Stimulated activated CD4-positive, alpha-beta T cell treated with anti-CD3 and anti-CD28 coated beads, Interleukin-15, amount 100 ng/mL, for 48 hours (primary cell): ENCODE measurements around the gene KRTAP19-6.
"Not testable (repeated sequence)": the region's sequence is repeated elsewhere in the genome, so short reads cannot be mapped to it uniquely, and the experiment has no call there.

Experiments used
- DNase-seq, 2 donors: peaks; one replicate each; pipeline ENCODE4 v3.0.0-alpha.2; 2020; ENCODE audit warnings: low read depth in 2 of 2

Gene KRTAP19-6

GRCh38 chr21:30541764-30542163 is at the start of gene KRTAP19-6:
TSS of gene KRTAP19-6 (minus strand) at chr21:30541864. CDS start at chr21:30541833, 31 bp downstream.
- no peak for DNase-seq

- no peak for DNase-seq
These were observed 48.6 kb upstream of the KRTAP19-6 start, which contains the start of gene KRTAP22-2 for GRCh38 chr21:30590297-30590696. TSS of gene KRTAP22-2 (minus strand) at chr21:30590397.

- no peak for DNase-seq
These were observed 41.2 kb upstream of the KRTAP19-6 start for GRCh38 chr21:30582870-30583269.

GRCh38 chr21:30580132-30580531 is 38.5 kb upstream of the KRTAP19-6 start:
- no peak for DNase-seq

- no peak for DNase-seq
These were observed 37.7 kb upstream of the KRTAP19-6 start for GRCh38 chr21:30579346-30579745.

GRCh38 chr21:30577766-30578165 is 36.1 kb upstream of the KRTAP19-6 start:
- no peak for DNase-seq

GRCh38 chr21:30567617-30568016 is 26.0 kb upstream of the KRTAP19-6 start:
- DNase-seq, result no peak

- DNase-seq, result no peak
These were observed 22.0 kb upstream of the KRTAP19-6 start for GRCh38 chr21:30563630-30564029.

- DNase-seq, result no peak
These were observed 21.4 kb upstream of the KRTAP19-6 start for GRCh38 chr21:30563072-30563471.

GRCh38 chr21:30561957-30562356 is 20.3 kb upstream of the KRTAP19-6 start:
- DNase-seq, result no peak

GRCh38 chr21:30561264-30561895 is 19.7 kb upstream of the KRTAP19-6 start, which contains the start of gene KRTAP19-7:
TSS of gene KRTAP19-7 (minus strand) at chr21:30561314. CDS start at chr21:30561289, 25 bp downstream.
- DNase-seq, result no peak

GRCh38 chr21:30555095-30555494 is 13.4 kb upstream of the KRTAP19-6 start:
- no peak for DNase-seq

GRCh38 chr21:30552782-30553181 is 11.1 kb upstream of the KRTAP19-6 start:
- DNase-seq, result no peak

GRCh38 chr21:30518876-30519275 is 22.8 kb downstream of the KRTAP19-6 start:
- DNase-seq, result no peak

- no peak for DNase-seq
These were observed 26.0 kb downstream of the KRTAP19-6 start for GRCh38 chr21:30515681-30516080.

GRCh38 chr21:30505621-30506205 is 36.0 kb downstream of the KRTAP19-6 start:
- DNase-seq, result not testable (repeated sequence)

- DNase-seq, result no peak
These were observed 39.6 kb downstream of the KRTAP19-6 start, which contains the start of gene KRTAP19-5 for GRCh38 chr21:30502041-30502440. TSS of gene KRTAP19-5 (minus strand) at chr21:30502141. CDS start at chr21:30502090, 51 bp downstream.

GRCh38 chr21:30497065-30497464 is 44.6 kb downstream of the KRTAP19-6 start, which contains the start of gene KRTAP19-4:
TSS of gene KRTAP19-4 (minus strand) at chr21:30497165. CDS start at chr21:30497110, 55 bp downstream.
- no peak for DNase-seq

GRCh38 chr21:30491963-30492428 is 49.7 kb downstream of the KRTAP19-6 start, which contains the start of gene KRTAP19-3:
TSS of gene KRTAP19-3 (minus strand) at chr21:30492013. CDS start at chr21:30491957, 56 bp downstream.
- DNase-seq, result no peak
